HFFc6 (cell line): ENCODE data around the gene TBC1D14. TPM values are rescaled to one million over a fixed set of nuclear protein-coding genes. Genes with fewer than 3 reads are reported as not detected.
"Not testable (repeated sequence)": the region's sequence is repeated elsewhere in the genome, so short reads cannot be mapped to it uniquely, and the experiment has no call there.

Experiments used
- DNase-seq: peaks from one replicate; pipeline ENCODE4 v3.0.0-alpha.2; 2018
- H3K27ac Mint-ChIP-seq: 2 replicates; pipeline ENCODE4 v1.8.0; 2020; ENCODE audit warnings: mild to moderate bottlenecking, mixed read lengths
- H3K27me3 Mint-ChIP-seq: 2 replicates; pipeline ENCODE4 v1.8.0; 2021; ENCODE audit warnings: mild to moderate bottlenecking, moderate library complexity, mixed read lengths; ENCODE audit not compliant: insufficient read depth
- H3K36me3 Mint-ChIP-seq: 2 replicates; pipeline ENCODE4 v1.8.0; 2021; ENCODE audit warnings: low read depth, mixed read lengths
- H3K4me1 Mint-ChIP-seq: 2 replicates; pipeline ENCODE4 v1.8.0; 2020; ENCODE audit warnings: low read depth, mixed read lengths
- H3K4me3 Mint-ChIP-seq: 2 replicates; pipeline ENCODE4 v1.8.0; 2020; ENCODE audit warnings: mild to moderate bottlenecking, moderate library complexity, mixed read lengths
- H3K9me3 Mint-ChIP-seq: 2 replicates; pipeline ENCODE4 v1.8.0; 2020; ENCODE audit warnings: mild to moderate bottlenecking, mixed read lengths
- total RNA-seq, 6 experiments: library from RNA; stranded (reverse); fragmentation: NEBNext Ultra II Directional; extraction: Animal tissue kit (Norgen Biotek cat#: 25700); gene quantifications; 2 replicates in 1 of 6; 3 replicates in 5 of 6; pipeline ENCODE4 v1.2.3, GENCODE V29; 2021
- TF ChIP-seq, protein P1 (sequence below): fragments of 200-600 bp; sonication (generic); IDR thresholded peaks from 2 replicates; pipeline ENCODE4 v1.5.0; 2021; ENCODE audit warnings: antibody characterized with exemption, mild to moderate bottlenecking

TBC1D14 gene
- total RNA-seq, 6 experiments from 2014 or later: 23.3 to 32.5 (median 27.9) TPM

DNA sequence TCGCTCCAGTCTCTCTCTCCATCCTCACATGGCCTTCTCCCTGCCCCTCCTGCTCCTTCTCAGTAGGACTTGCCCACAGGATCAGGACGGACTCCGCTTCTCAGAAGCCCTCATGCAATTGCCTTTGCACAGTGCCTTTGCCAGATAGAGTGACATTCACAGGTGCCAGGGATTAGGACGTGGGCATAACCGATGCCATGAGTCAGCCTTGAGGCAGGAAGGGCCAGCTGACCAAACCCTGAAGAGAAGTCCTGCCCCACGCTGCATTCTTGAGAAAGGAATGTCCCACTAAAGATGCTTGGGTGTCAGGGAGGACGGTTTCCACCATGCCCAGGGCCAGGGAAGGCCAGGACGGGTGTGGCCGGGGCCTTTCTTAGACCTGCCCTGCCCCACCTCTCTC is 164.8 kb downstream of the TBC1D14 start:
- TF ChIP-seq, protein P1, sequence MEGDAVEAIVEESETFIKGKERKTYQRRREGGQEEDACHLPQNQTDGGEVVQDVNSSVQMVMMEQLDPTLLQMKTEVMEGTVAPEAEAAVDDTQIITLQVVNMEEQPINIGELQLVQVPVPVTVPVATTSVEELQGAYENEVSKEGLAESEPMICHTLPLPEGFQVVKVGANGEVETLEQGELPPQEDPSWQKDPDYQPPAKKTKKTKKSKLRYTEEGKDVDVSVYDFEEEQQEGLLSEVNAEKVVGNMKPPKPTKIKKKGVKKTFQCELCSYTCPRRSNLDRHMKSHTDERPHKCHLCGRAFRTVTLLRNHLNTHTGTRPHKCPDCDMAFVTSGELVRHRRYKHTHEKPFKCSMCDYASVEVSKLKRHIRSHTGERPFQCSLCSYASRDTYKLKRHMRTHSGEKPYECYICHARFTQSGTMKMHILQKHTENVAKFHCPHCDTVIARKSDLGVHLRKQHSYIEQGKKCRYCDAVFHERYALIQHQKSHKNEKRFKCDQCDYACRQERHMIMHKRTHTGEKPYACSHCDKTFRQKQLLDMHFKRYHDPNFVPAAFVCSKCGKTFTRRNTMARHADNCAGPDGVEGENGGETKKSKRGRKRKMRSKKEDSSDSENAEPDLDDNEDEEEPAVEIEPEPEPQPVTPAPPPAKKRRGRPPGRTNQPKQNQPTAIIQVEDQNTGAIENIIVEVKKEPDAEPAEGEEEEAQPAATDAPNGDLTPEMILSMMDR: no peak
- DNase-seq: peak; percentile 27
- Mint-ChIP-seq H3K27me3 (peaks cover 11% of the 10 kb centered on the region), H3K9me3 (no peaks in the 10 kb centered on the region), H3K4me1 (peaks cover 22% of the 10 kb centered on the region), H3K4me3 (no peak overlapping the region), H3K27ac (no peak overlapping the region), H3K36me3 (no peaks in the 10 kb centered on the region)

DNA sequence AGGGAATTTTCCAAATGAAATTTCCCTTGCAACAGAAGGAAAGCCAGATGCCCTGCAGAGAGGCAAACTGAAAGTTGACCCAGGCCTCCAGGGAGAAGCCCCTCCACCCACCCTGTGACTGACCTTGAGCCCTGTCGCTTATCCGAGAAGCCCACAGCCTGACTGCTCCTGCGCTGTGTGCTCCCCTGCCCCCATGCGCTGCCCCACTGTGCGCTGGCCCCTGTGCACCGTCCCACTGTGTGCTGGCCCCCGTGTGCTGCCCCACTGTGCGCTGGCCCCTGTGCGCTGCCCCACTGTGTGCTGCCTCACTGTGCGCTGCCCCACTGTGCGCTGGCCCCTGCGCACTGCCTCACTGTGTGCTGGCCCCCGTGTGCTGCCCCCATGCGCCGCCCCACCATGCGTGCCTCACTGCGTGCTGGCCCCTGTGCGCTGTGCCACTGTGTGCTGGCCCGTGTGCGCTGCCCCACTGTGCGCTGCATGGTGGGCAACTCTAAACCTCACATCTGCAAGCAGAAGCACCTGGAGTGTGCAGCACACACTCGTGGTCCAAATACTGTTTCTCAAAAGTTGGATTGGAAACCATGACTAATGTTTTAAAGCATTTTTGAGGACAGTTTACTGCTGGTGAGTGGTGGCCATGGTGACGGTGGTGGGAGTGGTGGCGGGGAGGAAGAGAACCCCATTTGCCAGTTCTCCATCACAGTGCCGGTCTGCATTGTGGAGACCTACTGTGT is 166.5 kb downstream of the TBC1D14 start:
- H3K36me3 Mint-ChIP-seq: no peaks in the 10 kb centered on the region; the same call in 1 of the 2 replicates
- peak; percentile 28 for DNase-seq
- H3K27me3 Mint-ChIP-seq: peaks cover 13% of the 10 kb centered on the region
- H3K9me3 Mint-ChIP-seq: peaks cover 12% of the 10 kb centered on the region
- H3K4me3 Mint-ChIP-seq: no peak overlapping the region
- H3K4me1 Mint-ChIP-seq: peaks cover 14% of the 10 kb centered on the region
- no peak overlapping the region; the same call in 1 of the 2 replicates for H3K27ac Mint-ChIP-seq
- TF ChIP-seq, protein P1: no peak

DNA sequence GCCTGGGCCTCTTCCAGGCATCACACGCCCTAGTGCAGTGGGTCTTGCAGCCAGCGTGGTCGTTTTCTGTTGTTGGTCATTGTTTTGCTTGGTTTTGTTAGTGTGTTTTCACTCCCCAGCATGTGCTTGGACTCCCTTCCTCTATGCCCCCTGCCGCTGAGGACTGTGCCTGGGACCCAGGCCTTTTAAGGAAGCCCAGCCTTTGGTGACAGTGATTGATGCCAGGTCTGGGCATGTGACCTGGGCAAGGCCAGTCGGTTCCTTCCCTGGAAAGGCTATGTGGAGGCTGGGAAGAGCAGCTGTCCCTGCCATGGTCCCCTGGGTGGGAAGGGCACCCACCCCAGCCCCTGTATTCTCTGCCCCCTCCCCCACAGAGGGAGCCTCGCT is 167.1 kb downstream of the TBC1D14 start:
- H3K4me1 Mint-ChIP-seq: peaks cover 14% of the 10 kb centered on the region
- H3K27me3 Mint-ChIP-seq: peaks cover 15% of the 10 kb centered on the region
- no peak for DNase-seq
- H3K27ac Mint-ChIP-seq: no peak overlapping the region
- H3K36me3 Mint-ChIP-seq: no peaks in the 10 kb centered on the region; the same call in 1 of the 2 replicates
- H3K9me3 Mint-ChIP-seq: peaks cover 12% of the 10 kb centered on the region
- TF ChIP-seq, protein P1: no peak
- H3K4me3 Mint-ChIP-seq: no peak overlapping the region

DNA sequence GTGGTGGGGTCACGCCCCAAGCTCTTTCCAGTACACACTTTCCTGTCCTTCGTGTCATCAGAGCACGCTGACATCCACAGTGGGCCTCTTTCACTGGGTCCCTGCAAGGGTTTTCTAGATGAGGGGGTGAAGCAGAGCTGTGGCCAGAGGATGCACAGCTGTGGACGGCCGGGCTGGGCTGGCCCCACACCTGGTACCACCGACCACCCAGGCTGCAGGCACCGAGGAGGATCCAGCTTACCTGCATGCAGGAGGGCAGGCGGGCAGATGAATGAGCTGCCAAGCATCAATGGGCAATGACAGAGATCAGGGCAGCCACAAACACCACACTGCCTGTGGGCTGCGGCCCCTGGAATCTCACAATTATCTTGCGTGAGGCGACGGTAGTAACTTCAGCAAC is 167.7 kb downstream of the TBC1D14 start:
- peaks cover 14% of the 10 kb centered on the region for H3K4me1 Mint-ChIP-seq
- TF ChIP-seq, protein P1: no peak

DNA sequence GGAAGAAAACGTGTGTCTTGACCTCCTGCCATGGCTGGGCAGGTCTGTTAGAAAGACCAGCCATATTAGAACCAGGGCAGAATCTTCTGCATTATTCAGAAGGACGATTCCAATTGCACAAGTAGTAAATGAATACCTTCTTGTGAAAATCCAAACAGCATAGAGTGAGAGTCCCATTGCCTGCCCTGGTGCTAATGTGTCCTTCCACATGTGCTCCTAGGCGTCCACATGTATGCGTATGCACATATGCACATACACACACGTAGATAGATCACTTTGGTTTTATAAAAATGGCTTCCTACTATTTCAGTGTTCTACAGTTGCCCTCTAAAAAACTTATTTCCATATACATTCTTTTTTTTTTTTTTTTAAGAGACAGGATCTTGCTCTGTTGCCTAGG is 168.4 kb downstream of the TBC1D14 start:
- no peak for DNase-seq
- H3K4me1 Mint-ChIP-seq: peaks cover 14% of the 10 kb centered on the region
- H3K9me3 Mint-ChIP-seq: peaks cover 12% of the 10 kb centered on the region
- no peak overlapping the region for H3K27ac Mint-ChIP-seq
- H3K27me3 Mint-ChIP-seq: peaks cover 22% of the 10 kb centered on the region
- no peak overlapping the region for H3K4me3 Mint-ChIP-seq
- TF ChIP-seq, protein P1: no peak
- no peaks in the 10 kb centered on the region; the same call in 1 of the 2 replicates for H3K36me3 Mint-ChIP-seq

More for the DNA sequence above, 167.7 kb downstream of the TBC1D14 start:
- no peak for DNase-seq
- H3K4me3 Mint-ChIP-seq: no peak overlapping the region
- no peak overlapping the region for H3K27ac Mint-ChIP-seq
- no peaks in the 10 kb centered on the region; the same call in 1 of the 2 replicates for H3K36me3 Mint-ChIP-seq
- H3K9me3 Mint-ChIP-seq: peaks cover 12% of the 10 kb centered on the region
- H3K27me3 Mint-ChIP-seq: peaks cover 20% of the 10 kb centered on the region

DNA sequence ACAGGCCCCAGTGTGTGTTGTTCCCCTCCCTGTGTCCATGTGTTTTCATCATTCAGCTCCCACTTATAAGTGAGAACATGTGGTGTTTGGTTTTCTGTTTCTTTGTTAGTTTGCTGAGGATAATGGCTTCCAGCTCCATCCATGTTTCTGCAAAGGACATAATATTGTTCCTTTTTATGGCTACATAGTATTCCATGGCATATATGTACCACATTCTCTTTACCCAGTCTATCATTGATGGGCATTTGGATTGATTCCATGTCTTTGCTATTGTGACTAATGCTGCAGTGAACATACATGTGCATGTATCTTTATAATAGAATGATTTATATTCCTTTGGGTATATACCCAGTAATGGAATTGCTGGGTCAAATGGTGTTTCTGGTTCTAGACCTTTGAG is 169.9 kb downstream of the TBC1D14 start:
- not testable (repeated sequence) for H3K36me3 Mint-ChIP-seq, H3K4me1 Mint-ChIP-seq, DNase-seq, H3K4me3 Mint-ChIP-seq, H3K27ac Mint-ChIP-seq
- Mint-ChIP-seq H3K9me3 (peaks cover 12% of the 10 kb centered on the region), H3K27me3 (peaks cover 25% of the 10 kb centered on the region)

DNA sequence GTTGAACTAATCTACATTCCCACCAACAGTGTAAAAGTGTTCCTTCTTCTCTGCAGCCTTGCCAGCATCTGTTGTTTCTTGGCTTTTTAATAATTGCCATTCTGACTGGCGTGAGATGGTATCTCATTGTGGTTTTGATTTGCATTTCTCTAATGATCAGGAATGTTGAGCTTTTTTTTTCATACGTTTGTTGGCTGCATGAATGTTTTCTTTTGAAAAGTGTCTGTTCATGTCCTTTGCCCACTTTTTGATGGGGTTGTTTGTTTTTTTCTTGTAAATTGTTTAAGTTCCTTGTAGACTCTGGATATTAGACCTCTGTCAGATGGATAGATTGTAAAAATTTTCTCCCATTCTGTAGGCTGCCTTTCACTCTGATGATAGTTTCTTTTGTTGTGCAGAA is 170.3 kb downstream of the TBC1D14 start:
- H3K27me3 Mint-ChIP-seq: peaks cover 29% of the 10 kb centered on the region

More for the DNA sequence above, 170.3 kb downstream of the TBC1D14 start:
- not testable (repeated sequence) for H3K27ac Mint-ChIP-seq, H3K36me3 Mint-ChIP-seq, H3K4me1 Mint-ChIP-seq, DNase-seq, H3K4me3 Mint-ChIP-seq
- peaks cover 12% of the 10 kb centered on the region for H3K9me3 Mint-ChIP-seq
